Panc1 (cell line): ENCODE results near the gene AK8. TPM values are rescaled to one million over a fixed set of nuclear protein-coding genes. Genes with fewer than 3 reads are reported as not detected.

Experiments
- ATAC-seq: fragments of 200-7000 bp; cut with Tn5 transposase; 2 replicates; pipeline ENCODE4 v1.9.1; 2020; ENCODE audit warnings: mild to moderate bottlenecking, moderate library complexity
- BruUV-seq: library from RNA; stranded (reverse); fragments of 400-500 nt; replicated peaks from 2 replicates; lab custom pipeline; 2021; lab: Mats Ljungman, UMichigan
- CTCF ChIA-PET: fragments of 300-600 bp; sonication (Branson Sonifier 250); formaldehyde crosslinking; loops from one replicate; lab custom pipeline; 2022; ENCODE audit warnings: antibody characterized with exemption; lab: Charles Lee
- POLR2A ChIA-PET: fragments of 300-600 bp; sonication (Branson Sonifier 250); formaldehyde crosslinking; loops from one replicate; lab custom pipeline; 2022; ENCODE audit warnings: antibody characterized with exemption; lab: Charles Lee
- DNase-seq: peaks from one replicate; pipeline ENCODE4 v3.0.0-alpha.2; 2010; ENCODE audit warnings: low read depth, low spot score
- H3K27ac ChIP-seq: 2 replicates; pipeline ENCODE4 v1.5.1; 2011; ENCODE audit warnings: mild to moderate bottlenecking, low read length, inconsistent platforms
- H3K27me3 ChIP-seq: fragments of 200-500 bp; sonication (Bioruptor generic); 2 replicates; pipeline ENCODE4 v1.6.0; 2014; ENCODE audit warnings: low read length, inconsistent platforms; ENCODE audit not compliant: control insufficient read depth, insufficient read depth
- H3K36me3 ChIP-seq: fragments of 200-500 bp; sonication (Bioruptor generic); 2 replicates; pipeline ENCODE4 v1.5.1; 2014; ENCODE audit warnings: inconsistent platforms, mild to moderate bottlenecking, low read length, moderate library complexity; ENCODE audit not compliant: control insufficient read depth, insufficient read depth
- H3K4me1 ChIP-seq: 2 replicates; pipeline ENCODE4 v1.5.1; 2011; ENCODE audit warnings: inconsistent platforms, mild to moderate bottlenecking, low read length, moderate library complexity; ENCODE audit not compliant: control insufficient read depth, insufficient read depth
- H3K4me3 ChIP-seq, 2 experiments: 2 replicates each; pipeline ENCODE4 v1.5.1; 2011 to 2012; ENCODE audit warnings: low read depth in 2 of 2, low read length in 2 of 2, mild to moderate bottlenecking in 2 of 2, inconsistent platforms in 1 of 2, moderate library complexity in 1 of 2
- H3K9me3 ChIP-seq: fragments of 200-500 bp; sonication (Bioruptor generic); 2 replicates; pipeline ENCODE4 v1.5.1; 2014; ENCODE audit warnings: low read depth, mild to moderate bottlenecking, inconsistent platforms, low read length, moderate library complexity; ENCODE audit not compliant: control insufficient read depth, insufficient read depth
- POLR2AphosphoS5 ChIP-seq: IDR thresholded peaks from 2 replicates; pipeline ENCODE4 v1.6.1; 2012; ENCODE audit warnings: mild to moderate bottlenecking, low read depth, low read length, moderate library complexity
- SIN3A ChIP-seq: IDR thresholded peaks from 2 replicates; pipeline ENCODE4 v1.6.1; 2012; ENCODE audit warnings: low read depth, mild to moderate bottlenecking, low read length, moderate library complexity, borderline replicate concordance; ENCODE audit not compliant: insufficient read depth
- TCF7L2 ChIP-seq: IDR thresholded peaks from 2 replicates; pipeline ENCODE4 v1.6.1; 2011; ENCODE audit warnings: mild to moderate bottlenecking, low read depth, low read length, inconsistent platforms
- in situ Hi-C: cut with HindIII; loops from 2 replicates; pipeline ENCODE4 v1.10.0; 2016; ENCODE audit warnings: low sequenced_read_pairs, low pct_unique_long_range_greater_than_20kb
- intact Hi-C: fragments of 100-400 bp; cut with micrococcal nuclease; formaldehyde crosslinking; loops from one replicate; pipeline ENCODE4 v1.10.0; 2022; ENCODE audit not compliant: unreplicated experiment
- total RNA-seq: library from RNA; stranded (reverse); gene quantifications from one replicate; pipeline ENCODE4 v1.2.1, GENCODE V29; 2021; ENCODE audit not compliant: unreplicated experiment
- TF ChIP-seq, protein P1 (sequence below): fragments of 450-650 bp; IDR thresholded peaks from 2 replicates; pipeline ENCODE4 v1.5.1; 2017; ENCODE audit warnings: mild to moderate bottlenecking
- TF ChIP-seq, protein P2 (sequence below), 2 experiments: IDR thresholded peaks; 2 replicates each; pipeline ENCODE4 v1.6.1; 2011 to 2012; ENCODE audit warnings: low read depth in 2 of 2, control low read depth in 1 of 2, low read length in 1 of 2, mild to moderate bottlenecking in 1 of 2, moderate library complexity in 1 of 2; ENCODE audit not compliant: insufficient read depth in 1 of 2

Gene AK8
- total RNA-seq, 1 experiment from 2014 or later = 0.39 TPM

DNA sequence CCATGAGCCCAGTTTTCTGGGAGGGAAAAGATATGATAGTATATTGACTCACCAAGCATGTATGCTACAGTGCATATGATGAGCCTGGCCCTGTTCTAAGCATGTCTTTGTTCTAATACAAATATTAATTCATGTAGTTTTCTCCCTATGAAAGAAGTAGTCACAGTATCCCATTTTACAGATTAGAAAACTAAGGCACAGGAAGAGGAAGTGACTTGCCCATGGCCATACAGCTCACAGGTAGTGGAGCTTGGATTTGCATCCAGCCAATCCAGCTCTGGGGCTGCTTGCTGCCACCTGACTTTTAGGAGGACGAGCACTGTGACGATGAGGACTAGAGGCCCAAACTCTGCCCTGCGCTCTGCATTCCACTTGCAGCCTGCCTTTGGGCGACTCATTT is 76.4 kb downstream of the AK8 start:
- no TSS peak for BruUV-seq
- Histone ChIP-seq H3K36me3 (no peaks in the 10 kb centered on the region), H3K9me3 (no peaks in the 10 kb centered on the region), H3K4me3 (no peak overlapping the region), H3K4me1 (peaks cover 2% of the 10 kb centered on the region; the same call in 1 of the 2 replicates), H3K27ac (no peak overlapping the region), H3K27me3 (no peaks in the 10 kb centered on the region)
- no peak for TF ChIP-seq POLR2AphosphoS5
- TF ChIP-seq, protein P1, sequence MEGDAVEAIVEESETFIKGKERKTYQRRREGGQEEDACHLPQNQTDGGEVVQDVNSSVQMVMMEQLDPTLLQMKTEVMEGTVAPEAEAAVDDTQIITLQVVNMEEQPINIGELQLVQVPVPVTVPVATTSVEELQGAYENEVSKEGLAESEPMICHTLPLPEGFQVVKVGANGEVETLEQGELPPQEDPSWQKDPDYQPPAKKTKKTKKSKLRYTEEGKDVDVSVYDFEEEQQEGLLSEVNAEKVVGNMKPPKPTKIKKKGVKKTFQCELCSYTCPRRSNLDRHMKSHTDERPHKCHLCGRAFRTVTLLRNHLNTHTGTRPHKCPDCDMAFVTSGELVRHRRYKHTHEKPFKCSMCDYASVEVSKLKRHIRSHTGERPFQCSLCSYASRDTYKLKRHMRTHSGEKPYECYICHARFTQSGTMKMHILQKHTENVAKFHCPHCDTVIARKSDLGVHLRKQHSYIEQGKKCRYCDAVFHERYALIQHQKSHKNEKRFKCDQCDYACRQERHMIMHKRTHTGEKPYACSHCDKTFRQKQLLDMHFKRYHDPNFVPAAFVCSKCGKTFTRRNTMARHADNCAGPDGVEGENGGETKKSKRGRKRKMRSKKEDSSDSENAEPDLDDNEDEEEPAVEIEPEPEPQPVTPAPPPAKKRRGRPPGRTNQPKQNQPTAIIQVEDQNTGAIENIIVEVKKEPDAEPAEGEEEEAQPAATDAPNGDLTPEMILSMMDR = no peak
- no peak for TF ChIP-seq SIN3A
- TF ChIP-seq, protein P2, sequence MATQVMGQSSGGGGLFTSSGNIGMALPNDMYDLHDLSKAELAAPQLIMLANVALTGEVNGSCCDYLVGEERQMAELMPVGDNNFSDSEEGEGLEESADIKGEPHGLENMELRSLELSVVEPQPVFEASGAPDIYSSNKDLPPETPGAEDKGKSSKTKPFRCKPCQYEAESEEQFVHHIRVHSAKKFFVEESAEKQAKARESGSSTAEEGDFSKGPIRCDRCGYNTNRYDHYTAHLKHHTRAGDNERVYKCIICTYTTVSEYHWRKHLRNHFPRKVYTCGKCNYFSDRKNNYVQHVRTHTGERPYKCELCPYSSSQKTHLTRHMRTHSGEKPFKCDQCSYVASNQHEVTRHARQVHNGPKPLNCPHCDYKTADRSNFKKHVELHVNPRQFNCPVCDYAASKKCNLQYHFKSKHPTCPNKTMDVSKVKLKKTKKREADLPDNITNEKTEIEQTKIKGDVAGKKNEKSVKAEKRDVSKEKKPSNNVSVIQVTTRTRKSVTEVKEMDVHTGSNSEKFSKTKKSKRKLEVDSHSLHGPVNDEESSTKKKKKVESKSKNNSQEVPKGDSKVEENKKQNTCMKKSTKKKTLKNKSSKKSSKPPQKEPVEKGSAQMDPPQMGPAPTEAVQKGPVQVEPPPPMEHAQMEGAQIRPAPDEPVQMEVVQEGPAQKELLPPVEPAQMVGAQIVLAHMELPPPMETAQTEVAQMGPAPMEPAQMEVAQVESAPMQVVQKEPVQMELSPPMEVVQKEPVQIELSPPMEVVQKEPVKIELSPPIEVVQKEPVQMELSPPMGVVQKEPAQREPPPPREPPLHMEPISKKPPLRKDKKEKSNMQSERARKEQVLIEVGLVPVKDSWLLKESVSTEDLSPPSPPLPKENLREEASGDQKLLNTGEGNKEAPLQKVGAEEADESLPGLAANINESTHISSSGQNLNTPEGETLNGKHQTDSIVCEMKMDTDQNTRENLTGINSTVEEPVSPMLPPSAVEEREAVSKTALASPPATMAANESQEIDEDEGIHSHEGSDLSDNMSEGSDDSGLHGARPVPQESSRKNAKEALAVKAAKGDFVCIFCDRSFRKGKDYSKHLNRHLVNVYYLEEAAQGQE (IDR thresholded peaks at IDR 0.05; ENCODE audit: insufficient read depth in 1 of 2, low read depth in 2 of 2, low read length in 1 of 2) = no peak
- no peak for TF ChIP-seq TCF7L2
- intact Hi-C loops = loop anchor here (10.0 kb wide), 2 partner anchors 127 to 173 kb away; partner anchors contain the start of genes GFI1B and GTF3C4
- in situ Hi-C loops = no loop called here
- no peak for DNase-seq
- ChIA-PET CTCF (no interaction called here), POLR2A (no interaction called here)
- no peak for ATAC-seq

DNA sequence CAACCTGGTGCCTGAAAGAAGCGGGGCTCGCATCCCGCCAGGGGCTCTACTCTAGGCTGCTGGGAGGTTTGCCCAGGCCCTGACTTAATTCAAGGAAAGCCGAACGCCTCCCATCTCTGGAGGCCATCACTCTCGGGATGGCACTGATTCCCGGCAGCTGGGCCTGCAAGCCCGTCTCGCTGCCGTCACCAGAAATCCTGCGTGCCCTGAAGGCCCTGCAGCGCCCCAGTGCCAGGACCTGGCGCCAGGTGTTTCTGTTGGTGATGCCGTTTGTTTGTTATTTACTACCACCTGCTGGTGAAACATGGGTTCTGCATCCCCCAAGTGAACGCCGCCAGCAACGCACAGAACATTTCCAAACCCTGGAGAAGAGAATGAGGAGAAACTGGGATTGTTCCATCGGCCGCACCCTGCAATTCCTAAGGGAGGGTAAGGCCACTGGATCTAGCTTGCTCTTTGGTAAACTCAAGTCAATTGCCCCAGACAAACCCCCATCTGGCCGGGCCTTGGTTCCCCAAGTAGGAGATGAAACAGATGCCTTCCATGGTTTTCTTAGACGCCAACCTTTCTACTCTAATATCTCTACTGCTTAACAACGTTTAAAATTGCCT is 77.9 kb downstream of the AK8 start:
- BruUV-seq = no TSS peak
- POLR2A ChIA-PET = no interaction called here
- H3K4me3 ChIP-seq = no peak overlapping the region
- no peaks in the 10 kb centered on the region for H3K27me3 ChIP-seq
- intact Hi-C loops (loop anchor here (10.0 kb wide), 2 partner anchors 125 to 175 kb away; partner anchors contain the start of genes GFI1B and GTF3C4), in situ Hi-C loops (no loop called here)
- no peak overlapping the region for H3K27ac ChIP-seq
- CTCF ChIA-PET = no interaction called here
- DNase-seq = peak; percentile 35
- H3K36me3 ChIP-seq = no peaks in the 10 kb centered on the region
- ATAC-seq = peak; percentile 88
- no peaks in the 10 kb centered on the region for H3K9me3 ChIP-seq
- H3K4me1 ChIP-seq = peaks cover 2% of the 10 kb centered on the region; the same call in 1 of the 2 replicates
- TF ChIP-seq TCF7L2 = no peak
- TF ChIP-seq, protein P1 = peak; percentile 79
